HepG2 (cell line): ENCODE results near the gene FGF21. TPM values are rescaled to one million over a fixed set of nuclear protein-coding genes. Genes with fewer than 3 reads are reported as not detected.

Experiments used
- ATF5 ChIP-seq: sonication (generic); formaldehyde crosslinking; IDR thresholded peaks from 2 replicates; pipeline ENCODE4 v1.4.0; 2020; ENCODE audit warnings: mild to moderate bottlenecking, low read depth, missing genetic modification reagents
- ATRX ChIP-seq: sonication (generic); formaldehyde crosslinking; IDR thresholded peaks from 2 replicates; pipeline ENCODE4 v1.4.0; 2020; ENCODE audit warnings: missing genetic modification reagents, borderline replicate concordance
- BHLHE40 ChIP-seq: IDR thresholded peaks from 2 replicates; pipeline ENCODE4 v1.6.1; 2011; ENCODE audit warnings: low read length, improper control_type of control experiment
- CREM ChIP-seq, 2 experiments: sonication (generic) in 1 of 2; formaldehyde crosslinking in 1 of 2; IDR thresholded peaks; 2 replicates each; pipeline versions ENCODE4 v1.4.0 to v1.6.1; 2016 to 2020; ENCODE audit warnings: antibody characterized with exemption in 1 of 2, mild to moderate bottlenecking in 1 of 2, missing genetic modification reagents in 1 of 2
- DRAP1 ChIP-seq: IDR thresholded peaks from 2 replicates; pipeline ENCODE4 v1.6.1; 2016; ENCODE audit warnings: missing genetic modification reagents, missing compliant biosample characterization
- EEA1 ChIP-seq: sonication (generic); formaldehyde crosslinking; IDR thresholded peaks from 2 replicates; pipeline ENCODE4 v1.5.1; 2020; ENCODE audit warnings: mild to moderate bottlenecking, missing genetic modification reagents, borderline replicate concordance
- EHMT2 ChIP-seq: fragments of 200-600 bp; sonication (generic); IDR thresholded peaks from 2 replicates; pipeline ENCODE4 v1.7.0; 2017; ENCODE audit warnings: antibody characterized with exemption, low read depth, low read length, borderline replicate concordance
- FOXO1 ChIP-seq: sonication (generic); formaldehyde crosslinking; IDR thresholded peaks from 2 replicates; pipeline ENCODE4 v1.4.0; 2020; ENCODE audit warnings: missing genetic modification reagents
- HBP1 ChIP-seq: IDR thresholded peaks from 2 replicates; pipeline ENCODE4 v1.6.1; 2016; ENCODE audit warnings: low read depth, control low read depth
- HOMEZ ChIP-seq: IDR thresholded peaks from 2 replicates; pipeline ENCODE4 v1.6.1; 2016; ENCODE audit warnings: low read depth
- MYNN ChIP-seq: sonication (generic); formaldehyde crosslinking; IDR thresholded peaks from 2 replicates; pipeline ENCODE4 v1.4.0; 2020; ENCODE audit warnings: mild to moderate bottlenecking, low read depth, missing genetic modification reagents
- NFIC ChIP-seq: IDR thresholded peaks from 2 replicates; pipeline ENCODE4 v1.6.1; 2012; ENCODE audit warnings: mild to moderate bottlenecking, low read length, inconsistent platforms
- SATB2 ChIP-seq: sonication (generic); formaldehyde crosslinking; IDR thresholded peaks from 2 replicates; pipeline ENCODE4 v1.5.0; 2020; ENCODE audit warnings: missing genetic modification reagents
- TERF1 ChIP-seq: sonication (generic); formaldehyde crosslinking; IDR thresholded peaks from 2 replicates; pipeline ENCODE4 v1.8.0; 2022; ENCODE audit warnings: mild to moderate bottlenecking, missing genetic modification reagents, moderate library complexity
- YEATS2 ChIP-seq: sonication (generic); formaldehyde crosslinking; IDR thresholded peaks from 2 replicates; pipeline ENCODE4 v1.4.0; 2020; ENCODE audit warnings: missing genetic modification reagents, borderline replicate concordance
- ZBTB34 ChIP-seq: sonication (generic); formaldehyde crosslinking; IDR thresholded peaks from 2 replicates; pipeline ENCODE4 v1.8.0; 2022; ENCODE audit warnings: mild to moderate bottlenecking, missing genetic modification reagents
- ZBTB8A ChIP-seq: sonication (generic); formaldehyde crosslinking; IDR thresholded peaks from 2 replicates; pipeline ENCODE4 v1.4.0; 2020; ENCODE audit warnings: mild to moderate bottlenecking, low read depth, missing genetic modification reagents, borderline replicate concordance
- ZFP82 ChIP-seq: sonication (generic); formaldehyde crosslinking; IDR thresholded peaks from 2 replicates; pipeline ENCODE4 v1.5.1; 2020; ENCODE audit warnings: mild to moderate bottlenecking, missing genetic modification reagents, borderline replicate concordance
- ZNF432 ChIP-seq: sonication (generic); formaldehyde crosslinking; IDR thresholded peaks from 2 replicates; pipeline ENCODE4 v1.5.0; 2020; ENCODE audit warnings: missing genetic modification reagents, mild to moderate bottlenecking, borderline replicate concordance
- ZNF44 ChIP-seq: sonication (generic); formaldehyde crosslinking; IDR thresholded peaks from 2 replicates; pipeline ENCODE4 v1.5.1; 2020; ENCODE audit warnings: mild to moderate bottlenecking, missing genetic modification reagents
- ZNF501 ChIP-seq: sonication (generic); formaldehyde crosslinking; IDR thresholded peaks from 2 replicates; pipeline ENCODE4 v1.5.1; 2020; ENCODE audit warnings: mild to moderate bottlenecking, moderate library complexity, missing genetic modification reagents
- ZNF543 ChIP-seq: sonication (generic); formaldehyde crosslinking; IDR thresholded peaks from 2 replicates; pipeline ENCODE4 v1.4.0; 2020; ENCODE audit warnings: mild to moderate bottlenecking, missing genetic modification reagents
- ZNF614 ChIP-seq: IDR thresholded peaks from 2 replicates; pipeline ENCODE4 v1.6.1; 2018; ENCODE audit warnings: missing biosample characterization, missing genetic modification reagents, inconsistent platforms, borderline replicate concordance
- polyA plus RNA-seq, 8 experiments: library from polyadenylated mRNA; depleted of rRNA in 3 of 8; stranded (reverse) in 7 of 8; unstranded in 1 of 8; fragments of >200 nt; fragmentation: Illumina TruSeq in 4 of 8; extraction: Trizol in 4 of 8; gene quantifications; 2 replicates each; pipeline versions ENCODE4 v1.2.1 to v1.2.3, GENCODE V29; 2011 to 2016; ENCODE audit warnings: low read depth in 4 of 8, missing spikeins in 1 of 8, mixed read lengths in 1 of 8; ENCODE audit not compliant: insufficient read depth in 1 of 8
- total RNA-seq, 5 experiments: library from RNA; depleted of rRNA; stranded (reverse); fragments of >200 nt; fragmentation: Illumina TruSeq; extraction: Trizol; gene quantifications; 2 replicates each; pipeline ENCODE4 v1.2.3, GENCODE V29; 2016; ENCODE audit warnings: low read depth in 1 of 5

The FGF21 gene
- total and polyA plus RNA-seq, 2 of the 13 experiments (the other 11 are each of a cell fraction or from before 2014, with no cell fraction given): 0.17 TPM; not detected in 1

GRCh38 chr19:48806818-48807589, 51.7 kb downstream of the FGF21 start (continued):
- TF ChIP-seq ZNF44 (CRISPR knock-in tag) (no peak), ZNF432 (CRISPR knock-in tag) (no peak), BHLHE40 (no peak), EEA1 (CRISPR knock-in tag) (no peak), ZNF543 (CRISPR knock-in tag) (no peak), ZBTB34 (CRISPR knock-in tag) (no peak), NFIC (no peak), SATB2 (CRISPR knock-in tag) (no peak), MYNN (CRISPR knock-in tag) (no peak), HBP1 (CRISPR knock-in tag) (no peak; the same call in none of the 2 replicates), YEATS2 (peak; percentile 52; the same call in 1 of the 2 replicates), ZNF614 (no peak; the same call in 1 of the 2 replicates), EHMT2 (no peak), TERF1 (CRISPR knock-in tag) (no peak), HOMEZ (CRISPR knock-in tag) (no peak; the same call in 1 of the 2 replicates), ZNF501 (CRISPR knock-in tag) (peak; percentile 50; the same call in 1 of the 2 replicates), DRAP1 (CRISPR knock-in tag) (peak; percentile 94), ATRX (CRISPR knock-in tag) (no peak), CREM (IDR thresholded peaks at IDR 0.05) (peak; percentile 6), CREM (CRISPR knock-in tag; IDR thresholded peaks at IDR 0.05) (no peak), ATF5 (CRISPR knock-in tag) (no peak), ZBTB8A (no peak), FOXO1 (CRISPR knock-in tag) (peak; percentile 80; the same call in 1 of the 2 replicates), ZFP82 (no peak; the same call in 1 of the 2 replicates)
